CD14-positive monocyte (primary cell): ENCODE results near the gene NT5C. TPM values are rescaled to one million over a fixed set of nuclear protein-coding genes. Genes with fewer than 3 reads are reported as not detected.

Source experiments
- DNase-seq, 3 donors: peaks; one replicate each; pipeline ENCODE4 v3.0.0-alpha.2; 2011 to 2022
- H2AFZ ChIP-seq: 2 replicates; pipeline ENCODE4 v1.6.0; 2012; ENCODE audit warnings: mild to moderate bottlenecking, low read depth, low read length, inconsistent platforms; ENCODE audit not compliant: insufficient read depth, poor library complexity, severe bottlenecking
- H3K27ac ChIP-seq, 2 donors: 1 replicate in 1 of 2; 2 replicates in 1 of 2; pipeline ENCODE4 v1.5.1; 2012 to 2013; ENCODE audit warnings: low read length in 2 of 2, control low read depth in 1 of 2, inconsistent platforms in 1 of 2, low read depth in 1 of 2, mild to moderate bottlenecking in 1 of 2
- H3K27me3 ChIP-seq, 2 donors: one replicate each; pipeline versions ENCODE4 v1.6.0 to v1.6.1; 2011 to 2013; ENCODE audit warnings: low read length in 2 of 2; ENCODE audit not compliant: control insufficient read depth in 2 of 2, insufficient read depth in 2 of 2
- H3K36me3 ChIP-seq, 2 donors: replicated peaks in 1 of 2; 1 replicate in 1 of 2; 2 replicates in 1 of 2; pipeline versions ENCODE4 v1.5.1 to v1.6.1; 2012 to 2013; ENCODE audit warnings: low read length in 2 of 2, control low read depth in 1 of 2, inconsistent platforms in 1 of 2, mild to moderate bottlenecking in 1 of 2; ENCODE audit not compliant: insufficient read depth in 2 of 2, control insufficient read depth in 1 of 2
- H3K4me1 ChIP-seq, 2 donors: 1 replicate in 1 of 2; 2 replicates in 1 of 2; pipeline versions ENCODE4 v1.5.1 to v1.6.1; 2012 to 2013; ENCODE audit warnings: low read length in 2 of 2, control low read depth in 1 of 2, inconsistent platforms in 1 of 2, mild to moderate bottlenecking in 1 of 2, moderate library complexity in 1 of 2; ENCODE audit not compliant: insufficient read depth in 2 of 2, control insufficient read depth in 1 of 2
- H3K4me2 ChIP-seq: replicated peaks from 2 replicates; pipeline ENCODE3; 2012; ENCODE audit warnings: low read length, moderate library complexity, mild to moderate bottlenecking; ENCODE audit not compliant: poor library complexity, severe bottlenecking; ENCODE audit errors: extremely low read depth
- H3K4me3 ChIP-seq, 3 experiments: fragments of 200-600 bp in 1 of 3; sonication (generic) in 1 of 3; replicated peaks in 1 of 3; 1 replicate in 2 of 3; 2 replicates in 1 of 3; pipeline ENCODE4 v1.5.1; 2011 to 2013; ENCODE audit warnings: low read length in 3 of 3, mild to moderate bottlenecking in 3 of 3, control low read depth in 2 of 3, low read depth in 2 of 3, inconsistent platforms in 1 of 3, moderate library complexity in 1 of 3
- H3K79me2 ChIP-seq: 2 replicates; pipeline ENCODE4 v1.6.0; 2012; ENCODE audit warnings: mild to moderate bottlenecking, control low read depth, inconsistent platforms, low read length, moderate library complexity; ENCODE audit not compliant: insufficient read depth
- H3K9ac ChIP-seq: 2 replicates; pipeline ENCODE4 v1.6.0; 2017; ENCODE audit warnings: low read length, mild to moderate bottlenecking; ENCODE audit not compliant: insufficient read depth, poor library complexity, severe bottlenecking
- H3K9me3 ChIP-seq, 2 donors: replicated peaks in 1 of 2; 1 replicate in 1 of 2; 2 replicates in 1 of 2; pipeline versions ENCODE4 v1.5.1 to v1.6.1; 2012 to 2013; ENCODE audit warnings: low read length in 2 of 2, control low read depth in 1 of 2; ENCODE audit not compliant: control insufficient read depth in 1 of 2, insufficient read depth in 1 of 2
- H4K20me1 ChIP-seq: 2 replicates; pipeline ENCODE4 v1.6.0; 2012; ENCODE audit warnings: mild to moderate bottlenecking, low read length, control low read depth, moderate library complexity; ENCODE audit not compliant: insufficient read depth
- H3K27ac Mint-ChIP-seq, 7 donors: one replicate each; pipeline ENCODE4 v1.8.0; 2020; ENCODE audit warnings: mild to moderate bottlenecking in 7 of 7, mixed read lengths in 7 of 7, moderate library complexity in 6 of 7, inconsistent platforms in 2 of 7
- H3K27me3 Mint-ChIP-seq, 3 donors: one replicate each; pipeline ENCODE4 v1.8.0; 2021 to 2022; ENCODE audit warnings: low read depth in 3 of 3, mild to moderate bottlenecking in 3 of 3, mixed read lengths in 3 of 3, moderate library complexity in 3 of 3, inconsistent platforms in 1 of 3
- H3K36me3 Mint-ChIP-seq, 2 donors: one replicate each; pipeline ENCODE4 v1.8.0; 2020; ENCODE audit warnings: mixed read lengths in 2 of 2, inconsistent platforms in 1 of 2, mild to moderate bottlenecking in 1 of 2
- H3K4me1 Mint-ChIP-seq: one replicate; pipeline ENCODE4 v1.8.0; 2020; ENCODE audit warnings: mild to moderate bottlenecking, mixed read lengths
- H3K4me3 Mint-ChIP-seq, 2 donors: one replicate each; pipeline ENCODE4 v1.8.0; 2020; ENCODE audit warnings: mild to moderate bottlenecking in 2 of 2, mixed read lengths in 2 of 2, moderate library complexity in 1 of 2
- H3K9me3 Mint-ChIP-seq, 7 donors: one replicate each; pipeline ENCODE4 v1.8.0; 2020 to 2022; ENCODE audit warnings: mixed read lengths in 7 of 7, mild to moderate bottlenecking in 6 of 7, moderate library complexity in 6 of 7, inconsistent platforms in 2 of 7
- WGBS: methylation state at CpG from one replicate; pipeline ENCODE4 v1.1.5; 2013; ENCODE audit warnings: missing lambda C conversion rate; ENCODE audit not compliant: insufficient coverage; 5-methylcytosine and 5-hydroxymethylcytosine counted together
- intact Hi-C, 2 donors: fragments of 100-400 bp; cut with micrococcal nuclease; formaldehyde crosslinking; loops; one replicate each; pipeline versions ENCODE4 v1.15.0 to v1.15.1; 2023
- polyA plus RNA-seq, 3 donors: library from polyadenylated mRNA; depleted of rRNA in 1 of 3; unstranded in 2 of 3; stranded (reverse) in 1 of 3; fragments of 300-500 nt in 2 of 3; fragments of >200 nt in 1 of 3; fragmentation: Illumina TruSeq in 2 of 3; gene quantifications; 1 replicate in 2 of 3; 2 replicates in 1 of 3; pipeline ENCODE4 v1.2.3, GENCODE V29; 2012 to 2021
- TF ChIP-seq, protein P1 (sequence below): fragments of 200-600 bp; IDR thresholded peaks from one replicate; pipeline ENCODE4 v1.8.0; 2022; ENCODE audit warnings: antibody characterized with exemption, mild to moderate bottlenecking

NT5C gene
- polyA plus RNA-seq, 3 donors = 27.8 to 45.6 (median 36.2) TPM

DNA sequence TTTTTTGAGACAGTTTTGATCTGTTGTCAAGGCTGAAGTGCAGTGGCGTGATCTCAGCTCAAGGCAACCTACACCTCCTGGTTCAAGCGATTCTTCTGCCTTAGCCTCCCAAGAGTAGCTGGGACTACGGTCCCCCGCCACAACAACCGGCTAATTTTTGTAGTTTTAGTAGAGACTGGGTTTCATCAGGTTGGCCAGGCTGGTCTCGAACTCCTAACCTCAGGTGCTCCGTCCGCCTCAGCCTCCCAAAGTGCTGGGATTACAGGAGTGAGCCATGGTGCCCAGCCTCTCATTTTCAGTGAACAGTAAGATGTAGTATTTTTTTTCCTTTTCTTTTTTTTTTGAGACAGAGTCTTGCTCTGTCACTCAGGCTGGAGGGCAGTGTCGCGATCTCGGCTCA, 43.5 kb upstream of the NT5C start:
- no peak overlapping the region for H3K27ac ChIP-seq
- no peak overlapping the region for H3K4me2 ChIP-seq
- H3K9ac ChIP-seq = no peak overlapping the region
- H2AFZ ChIP-seq = no peak overlapping the region
- 92% methylated on average over 4 of the region's 11 CpGs for WGBS
- H4K20me1 ChIP-seq = peaks cover 86% of the 10 kb centered on the region
- DNase-seq = no peak
- Mint-ChIP-seq H3K27me3 (no peaks in the 10 kb centered on the region), H3K4me3 (no peak overlapping the region), H3K36me3 (peaks cover 51 to 83% of the 10 kb centered on the region in 2 donors), H3K9me3 (no peaks in the 10 kb centered on the region), H3K4me1 (peaks cover 2% of the 10 kb centered on the region), H3K27ac (peak overlapping the region in 1 of 7 donors; percentile 42)
- no peaks in the 10 kb centered on the region for H3K27me3 ChIP-seq
- TF ChIP-seq, protein P1, sequence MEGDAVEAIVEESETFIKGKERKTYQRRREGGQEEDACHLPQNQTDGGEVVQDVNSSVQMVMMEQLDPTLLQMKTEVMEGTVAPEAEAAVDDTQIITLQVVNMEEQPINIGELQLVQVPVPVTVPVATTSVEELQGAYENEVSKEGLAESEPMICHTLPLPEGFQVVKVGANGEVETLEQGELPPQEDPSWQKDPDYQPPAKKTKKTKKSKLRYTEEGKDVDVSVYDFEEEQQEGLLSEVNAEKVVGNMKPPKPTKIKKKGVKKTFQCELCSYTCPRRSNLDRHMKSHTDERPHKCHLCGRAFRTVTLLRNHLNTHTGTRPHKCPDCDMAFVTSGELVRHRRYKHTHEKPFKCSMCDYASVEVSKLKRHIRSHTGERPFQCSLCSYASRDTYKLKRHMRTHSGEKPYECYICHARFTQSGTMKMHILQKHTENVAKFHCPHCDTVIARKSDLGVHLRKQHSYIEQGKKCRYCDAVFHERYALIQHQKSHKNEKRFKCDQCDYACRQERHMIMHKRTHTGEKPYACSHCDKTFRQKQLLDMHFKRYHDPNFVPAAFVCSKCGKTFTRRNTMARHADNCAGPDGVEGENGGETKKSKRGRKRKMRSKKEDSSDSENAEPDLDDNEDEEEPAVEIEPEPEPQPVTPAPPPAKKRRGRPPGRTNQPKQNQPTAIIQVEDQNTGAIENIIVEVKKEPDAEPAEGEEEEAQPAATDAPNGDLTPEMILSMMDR = no peak
- no peak overlapping the region for H3K4me3 ChIP-seq
- peaks cover 64 to 86% of the 10 kb centered on the region in 2 donors for H3K36me3 ChIP-seq
- no peaks in the 10 kb centered on the region for H3K4me1 ChIP-seq
- peaks cover 97% of the 10 kb centered on the region for H3K79me2 ChIP-seq
- no peaks in the 10 kb centered on the region for H3K9me3 ChIP-seq
- intact Hi-C loops = loop anchor here (5.0 to 10.0 kb wide), 2 partner anchors 63 to 210 kb away; no protein-coding TSS in a partner anchor

DNA sequence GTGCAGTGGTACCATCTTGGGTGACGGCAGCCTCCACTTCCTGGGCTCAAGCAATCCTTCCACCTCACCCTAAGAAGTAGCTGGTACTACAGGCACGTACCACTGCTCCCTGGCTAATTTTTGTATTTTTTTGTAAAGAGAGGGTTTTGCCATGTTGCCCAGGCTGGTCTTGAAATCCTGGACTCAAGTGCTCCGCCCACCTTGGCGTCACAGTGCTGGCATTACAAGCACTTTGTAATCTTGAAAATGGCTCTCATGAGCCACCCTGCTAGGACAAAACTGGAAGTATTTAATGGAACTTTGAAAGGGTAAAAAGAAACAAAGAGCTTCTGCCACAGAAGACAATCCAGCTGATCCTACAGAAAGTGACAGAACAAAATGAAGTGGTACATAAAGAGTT, 42.0 kb upstream of the NT5C start:
- Histone ChIP-seq H3K4me2 (no peak overlapping the region), H3K9me3 (no peaks in the 10 kb centered on the region), H3K79me2 (peaks cover 88% of the 10 kb centered on the region), H3K4me3 (no peak overlapping the region), H4K20me1 (peaks cover 84% of the 10 kb centered on the region), H3K27ac (no peak overlapping the region), H2AFZ (no peak overlapping the region), H3K36me3 (peaks cover 61 to 82% of the 10 kb centered on the region in 2 donors), H3K9ac (no peak overlapping the region), H3K27me3 (no peaks in the 10 kb centered on the region), H3K4me1 (no peaks in the 10 kb centered on the region)
- Mint-ChIP-seq H3K9me3 (no peaks in the 10 kb centered on the region), H3K27me3 (no peaks in the 10 kb centered on the region), H3K27ac (peak overlapping the region in 2 of 7 donors; percentile 40 to 58), H3K4me1 (peaks cover 2% of the 10 kb centered on the region), H3K36me3 (peaks cover 49 to 84% of the 10 kb centered on the region in 2 donors), H3K4me3 (no peak overlapping the region)
- DNase-seq = no peak
- 95% methylated on average over 2 of the region's 4 CpGs for WGBS
- TF ChIP-seq, protein P1 = no peak
- intact Hi-C loops = loop anchor here (5.0 to 10.0 kb wide), 2 partner anchors 61 to 209 kb away; no protein-coding TSS in a partner anchor
